GM10266 (cell line): Measurements from ENCODE around the gene GAS2.
A peak's percentile ranks its signal among the peaks of the same experiment; 100 is the strongest.

Experiments
- DNase-seq: peaks from one replicate; pipeline ENCODE4 v3.0.0; 2012; ENCODE audit errors: extremely low spot score
- CTCF ChIP-seq: IDR thresholded peaks from 2 replicates; pipeline ENCODE4 v1.5.1; 2012; ENCODE audit warnings: mild to moderate bottlenecking, low read depth; ENCODE audit not compliant: control insufficient read depth, insufficient read depth; ENCODE audit errors: missing control alignments

Gene GAS2

GRCh38 chr11:22785251-22785650, 118.8 kb downstream of the GAS2 start:
- no peak for DNase-seq
- TF ChIP-seq CTCF: no peak

DNA sequence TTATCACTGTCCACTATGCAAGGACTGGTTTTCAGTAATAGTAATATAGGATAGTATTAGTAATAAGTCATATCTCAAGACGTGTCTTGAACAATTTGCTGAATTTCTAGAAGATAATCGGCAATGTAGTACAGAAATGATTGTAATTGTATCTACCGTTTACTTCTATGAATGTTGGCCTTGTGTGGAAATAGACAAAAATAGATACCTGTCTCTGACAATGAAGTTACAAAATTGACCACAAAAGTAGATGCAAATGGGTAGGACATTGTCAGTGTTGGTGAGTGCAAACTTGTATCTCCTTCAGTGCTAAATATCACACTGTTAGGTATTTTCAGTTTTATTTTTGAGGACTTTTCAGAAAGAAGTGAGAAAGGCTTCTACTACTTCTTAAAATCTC, 120.1 kb downstream of the GAS2 start:
- DNase-seq: peak; percentile 25
- no peak for TF ChIP-seq CTCF

- no peak for TF ChIP-seq CTCF
- DNase-seq: no peak
These were observed 120.6 kb downstream of the GAS2 start for GRCh38 chr11:22787055-22787454.

DNA sequence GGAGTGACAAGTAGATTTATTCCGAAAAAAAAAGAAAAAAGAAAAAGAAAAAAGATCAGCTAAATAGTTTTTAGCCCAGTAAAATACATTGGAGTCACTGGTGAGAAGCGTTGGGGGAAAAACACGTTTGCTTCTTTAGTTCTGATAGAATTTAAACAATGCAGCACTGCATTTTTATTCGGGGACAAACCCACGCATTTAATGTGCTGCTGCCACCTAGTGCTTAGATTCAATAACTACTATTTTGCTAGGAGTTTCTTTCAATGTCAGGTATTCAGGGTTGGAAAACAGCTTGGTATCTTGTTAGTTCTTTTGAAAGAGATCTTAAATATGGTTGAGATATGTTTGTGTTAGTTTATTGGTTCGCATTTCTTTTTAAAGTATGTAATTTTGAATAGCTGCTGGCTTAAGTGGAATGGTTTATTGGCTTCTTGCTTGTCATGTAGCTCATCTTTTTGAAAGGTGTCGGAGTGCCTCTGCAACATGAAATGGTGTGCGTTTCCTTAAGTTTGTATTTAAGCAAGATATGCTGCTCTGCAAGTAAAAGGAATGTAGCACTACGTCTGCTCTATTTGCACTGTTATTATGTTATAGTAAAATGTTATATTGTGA, 121.2 kb downstream of the GAS2 start:
- peak; percentile 69 for TF ChIP-seq CTCF
- peak; percentile 22 for DNase-seq

DNA sequence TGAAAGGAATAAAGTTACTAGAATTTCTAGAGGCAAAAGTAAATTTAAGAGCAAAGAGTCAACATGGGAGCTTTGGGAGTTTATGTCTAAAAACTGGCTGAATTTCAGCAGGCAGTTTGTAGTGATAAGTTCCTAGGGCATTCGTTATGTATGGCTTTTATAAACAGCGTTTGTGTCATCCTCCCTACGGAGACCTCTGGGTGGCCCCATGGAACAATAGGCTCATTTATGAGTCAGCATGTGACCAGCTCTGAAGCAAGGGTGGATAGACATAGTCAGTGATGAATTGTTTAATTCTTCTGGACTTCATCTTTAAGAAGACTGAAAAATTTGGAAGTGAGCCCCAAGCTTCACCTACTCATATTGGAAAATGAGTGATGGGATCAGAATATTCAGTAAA, 126.1 kb downstream of the GAS2 start:
- TF ChIP-seq CTCF: no peak
- no peak for DNase-seq

GRCh38 chr11:22795914-22796313, 129.5 kb downstream of the GAS2 start:
- no peak for DNase-seq
- no peak for TF ChIP-seq CTCF

- no peak for TF ChIP-seq CTCF
- DNase-seq: no peak
These were observed 130.6 kb downstream of the GAS2 start for GRCh38 chr11:22797047-22797446.
